HUDEP-2 (cell line): ENCODE results near the gene POLA1.
"Not testable (repeated sequence)": the region's sequence is repeated elsewhere in the genome, so short reads cannot be mapped to it uniquely, and the experiment has no call there.

Source experiments
- DNase-seq, 76 experiments: peaks; one replicate each; lab custom pipeline; 2025; ENCODE audit not compliant: unreplicated experiment in 76 of 76; lab: John Stamatoyannopoulos, UW

The POLA1 gene, protein sequence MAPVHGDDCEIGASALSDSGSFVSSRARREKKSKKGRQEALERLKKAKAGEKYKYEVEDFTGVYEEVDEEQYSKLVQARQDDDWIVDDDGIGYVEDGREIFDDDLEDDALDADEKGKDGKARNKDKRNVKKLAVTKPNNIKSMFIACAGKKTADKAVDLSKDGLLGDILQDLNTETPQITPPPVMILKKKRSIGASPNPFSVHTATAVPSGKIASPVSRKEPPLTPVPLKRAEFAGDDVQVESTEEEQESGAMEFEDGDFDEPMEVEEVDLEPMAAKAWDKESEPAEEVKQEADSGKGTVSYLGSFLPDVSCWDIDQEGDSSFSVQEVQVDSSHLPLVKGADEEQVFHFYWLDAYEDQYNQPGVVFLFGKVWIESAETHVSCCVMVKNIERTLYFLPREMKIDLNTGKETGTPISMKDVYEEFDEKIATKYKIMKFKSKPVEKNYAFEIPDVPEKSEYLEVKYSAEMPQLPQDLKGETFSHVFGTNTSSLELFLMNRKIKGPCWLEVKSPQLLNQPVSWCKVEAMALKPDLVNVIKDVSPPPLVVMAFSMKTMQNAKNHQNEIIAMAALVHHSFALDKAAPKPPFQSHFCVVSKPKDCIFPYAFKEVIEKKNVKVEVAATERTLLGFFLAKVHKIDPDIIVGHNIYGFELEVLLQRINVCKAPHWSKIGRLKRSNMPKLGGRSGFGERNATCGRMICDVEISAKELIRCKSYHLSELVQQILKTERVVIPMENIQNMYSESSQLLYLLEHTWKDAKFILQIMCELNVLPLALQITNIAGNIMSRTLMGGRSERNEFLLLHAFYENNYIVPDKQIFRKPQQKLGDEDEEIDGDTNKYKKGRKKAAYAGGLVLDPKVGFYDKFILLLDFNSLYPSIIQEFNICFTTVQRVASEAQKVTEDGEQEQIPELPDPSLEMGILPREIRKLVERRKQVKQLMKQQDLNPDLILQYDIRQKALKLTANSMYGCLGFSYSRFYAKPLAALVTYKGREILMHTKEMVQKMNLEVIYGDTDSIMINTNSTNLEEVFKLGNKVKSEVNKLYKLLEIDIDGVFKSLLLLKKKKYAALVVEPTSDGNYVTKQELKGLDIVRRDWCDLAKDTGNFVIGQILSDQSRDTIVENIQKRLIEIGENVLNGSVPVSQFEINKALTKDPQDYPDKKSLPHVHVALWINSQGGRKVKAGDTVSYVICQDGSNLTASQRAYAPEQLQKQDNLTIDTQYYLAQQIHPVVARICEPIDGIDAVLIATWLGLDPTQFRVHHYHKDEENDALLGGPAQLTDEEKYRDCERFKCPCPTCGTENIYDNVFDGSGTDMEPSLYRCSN (N-terminal part only)

GRCh38 chrX:24693453-24694202, at the start of gene POLA1:
POLA1 (plus strand) TSS chrX:24693918; CDS start chrX:24693962, 44 bp downstream.
- DNase-seq: peak; percentile 10 to 92 (median 82)

- peak in 1 of 76 experiments; percentile 1 for DNase-seq
Observed at GRCh38 chrX:24646006-24646405, 47.7 kb upstream of the POLA1 start.

DNA sequence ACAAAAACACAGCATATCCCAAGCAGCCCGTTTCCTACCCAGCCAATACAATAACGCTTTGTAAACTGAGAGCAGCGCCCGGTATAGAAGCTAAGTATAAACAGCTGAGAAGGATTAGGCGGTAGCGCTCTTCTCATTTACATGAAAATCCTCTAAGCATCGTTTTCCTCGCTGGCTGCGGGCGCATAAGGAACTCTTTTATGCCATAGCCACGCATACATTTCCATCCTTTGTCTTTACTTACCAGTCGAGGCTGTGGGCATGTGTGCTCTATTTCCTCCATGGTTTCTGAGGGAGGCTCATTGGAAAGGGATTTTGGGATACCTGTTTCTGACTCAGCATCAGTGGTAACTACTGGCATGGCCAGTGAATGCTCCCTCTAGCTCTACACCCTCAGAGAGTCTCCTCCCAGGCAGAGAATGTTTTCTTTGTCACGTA, 47.0 kb upstream of the POLA1 start:
- peak in 4 of 76 experiments; percentile 0 to 20 (median 7) for DNase-seq

GRCh38 chrX:24647257-24648058, 46.3 kb upstream of the POLA1 start, which contains the start of gene PCYT1B:
PCYT1B (minus strand) TSS chrX:24647347; CDS start chrX:24647105, 242 bp downstream.
- DNase-seq: peak in 75 of 76 experiments; percentile 6 to 81 (median 62)

DNA sequence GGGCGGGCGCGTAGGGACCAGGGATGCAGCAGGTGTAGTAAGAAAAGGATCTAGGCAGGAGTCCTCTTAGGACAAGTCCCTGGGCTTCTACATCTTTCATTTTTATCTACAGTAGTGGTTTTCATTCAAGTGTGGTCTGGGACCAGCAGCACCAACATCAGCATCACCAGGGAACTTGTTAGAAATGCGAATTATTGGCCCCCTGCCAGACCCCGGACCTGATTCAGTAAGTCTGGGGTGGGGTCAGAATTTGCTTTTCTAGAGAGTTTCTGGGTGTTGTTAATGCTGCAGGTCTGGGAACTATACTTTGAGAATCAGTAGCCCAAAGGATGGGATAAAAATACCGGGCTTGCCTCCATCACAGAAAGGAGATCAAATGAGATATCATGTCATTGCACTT, 45.2 kb upstream of the POLA1 start:
- DNase-seq: no peak

GRCh38 chrX:24651783-24652182, 41.9 kb upstream of the POLA1 start:
- no peak for DNase-seq

GRCh38 chrX:24655679-24656078, 38.0 kb upstream of the POLA1 start:
- DNase-seq: not testable (repeated sequence)

DNA sequence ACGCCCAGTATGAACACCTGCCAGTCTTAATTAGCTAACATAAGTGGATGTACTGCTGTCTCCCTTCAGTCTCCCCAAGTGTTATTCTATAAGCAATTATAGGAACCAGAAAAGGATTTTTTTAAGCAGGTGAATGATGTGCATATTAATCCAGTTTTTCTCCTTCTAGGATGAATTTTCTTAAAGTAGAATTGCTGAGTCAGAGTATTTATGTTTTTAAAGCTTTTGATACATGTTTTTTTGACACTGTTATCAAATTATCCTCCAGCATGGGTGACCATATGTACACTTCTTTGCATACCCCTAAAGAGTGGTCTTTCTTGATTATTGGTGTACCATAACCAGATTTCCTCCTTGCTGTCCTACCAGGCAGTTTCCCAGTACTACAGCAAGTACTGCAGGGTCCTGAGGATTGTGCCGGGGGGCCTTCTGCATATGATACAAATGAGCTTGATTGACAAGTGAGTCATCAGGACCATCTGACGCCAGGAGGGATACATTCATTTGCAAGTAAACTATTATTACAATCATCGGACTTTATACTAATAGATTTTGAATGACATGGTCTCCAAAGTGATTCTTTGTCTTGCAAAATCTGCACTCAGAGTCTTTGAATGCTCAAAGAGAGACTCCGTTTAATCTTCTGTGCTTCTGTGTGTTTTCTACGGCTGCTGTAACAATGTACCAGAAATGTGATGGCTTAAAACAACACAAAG, 35.9 kb upstream of the POLA1 start:
- no peak for DNase-seq

DNA sequence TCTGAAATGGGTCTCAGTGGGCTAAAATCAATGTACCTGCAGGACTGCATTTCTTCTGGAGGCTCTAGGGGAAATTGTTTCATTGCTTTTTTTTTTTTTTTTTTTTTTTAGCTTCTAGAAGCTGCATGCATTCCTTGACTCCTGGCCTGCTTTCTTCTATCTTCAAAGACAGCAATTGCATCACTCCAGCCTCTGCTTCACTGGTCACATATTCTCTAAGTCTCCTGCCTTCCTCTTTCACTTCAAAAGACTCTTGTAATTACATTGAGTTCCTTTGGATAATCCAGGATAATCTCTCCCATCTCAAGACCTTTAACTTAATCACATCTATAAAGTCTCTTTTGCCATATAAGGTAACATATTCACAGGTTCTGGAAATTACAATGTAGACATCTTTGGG, 35.3 kb upstream of the POLA1 start:
- DNase-seq: no peak

- DNase-seq: no peak
Observed at GRCh38 chrX:24659106-24659505, 34.6 kb upstream of the POLA1 start.

GRCh38 chrX:24659646-24660045, 34.1 kb upstream of the POLA1 start:
- no peak for DNase-seq

DNA sequence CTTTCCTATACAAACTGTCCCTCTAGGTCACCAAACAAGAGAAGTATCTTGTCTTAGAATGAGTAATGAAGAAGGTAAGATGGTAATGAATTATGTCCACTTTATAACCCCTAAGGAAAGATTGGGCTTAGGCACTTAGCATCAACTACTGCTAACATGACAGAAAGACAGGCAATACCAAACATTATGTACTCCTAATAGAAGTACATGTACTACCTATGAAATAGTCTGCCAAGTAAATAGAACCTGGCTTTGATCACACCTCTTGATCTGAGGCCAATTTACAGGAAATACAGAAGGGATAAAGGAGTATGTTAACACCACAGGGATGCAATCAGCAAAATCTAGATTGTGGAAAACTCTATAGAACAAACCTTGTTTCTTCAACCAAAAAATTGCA, 32.4 kb upstream of the POLA1 start:
- no peak for DNase-seq

DNA sequence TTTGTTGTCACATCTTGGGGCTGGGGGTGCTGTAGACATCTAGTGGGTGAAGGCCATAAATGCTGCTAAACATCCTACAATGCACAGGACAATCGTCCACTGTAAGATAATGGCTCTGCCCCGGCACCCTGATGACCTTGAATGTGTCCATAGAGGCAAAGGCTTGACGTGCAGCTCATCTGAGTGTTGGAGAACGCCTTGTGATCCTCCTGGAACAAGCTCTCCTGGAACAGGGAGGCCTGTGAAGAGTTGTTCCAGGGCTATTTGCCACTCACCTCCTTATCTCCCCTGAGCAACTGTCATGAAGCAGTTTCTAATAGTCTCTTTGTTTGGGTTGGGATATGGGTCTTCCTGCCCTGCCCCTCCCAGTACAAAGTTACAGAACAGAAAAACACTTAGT, 31.4 kb upstream of the POLA1 start:
- peak in 3 of 76 experiments; percentile 1 for DNase-seq

- DNase-seq: no peak
Observed at GRCh38 chrX:24668111-24668510, 25.6 kb upstream of the POLA1 start.

DNA sequence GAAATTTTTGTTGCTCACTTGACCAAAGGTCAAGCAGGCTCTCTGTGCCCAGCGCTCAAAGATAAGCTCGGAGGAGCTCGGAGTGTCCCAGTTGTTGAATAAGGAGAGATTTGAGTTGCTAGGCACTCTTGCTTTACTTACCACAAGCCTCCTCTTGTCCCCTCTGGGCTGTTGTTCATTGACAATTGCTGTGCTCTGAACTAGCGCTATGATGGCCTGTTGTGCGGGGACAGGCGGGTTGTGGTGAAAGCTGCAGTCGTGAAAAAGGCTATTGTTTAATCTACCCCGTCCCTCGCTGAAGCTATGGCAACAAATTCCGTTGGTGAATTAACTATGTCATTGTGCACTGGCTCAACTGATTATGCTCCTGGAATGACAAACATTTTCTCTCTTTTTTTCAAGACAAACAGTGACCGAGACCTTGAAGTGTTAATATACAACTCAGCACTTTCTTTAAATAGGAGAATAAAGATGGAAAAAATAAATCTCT, 21.0 kb upstream of the POLA1 start:
- no peak for DNase-seq

DNA sequence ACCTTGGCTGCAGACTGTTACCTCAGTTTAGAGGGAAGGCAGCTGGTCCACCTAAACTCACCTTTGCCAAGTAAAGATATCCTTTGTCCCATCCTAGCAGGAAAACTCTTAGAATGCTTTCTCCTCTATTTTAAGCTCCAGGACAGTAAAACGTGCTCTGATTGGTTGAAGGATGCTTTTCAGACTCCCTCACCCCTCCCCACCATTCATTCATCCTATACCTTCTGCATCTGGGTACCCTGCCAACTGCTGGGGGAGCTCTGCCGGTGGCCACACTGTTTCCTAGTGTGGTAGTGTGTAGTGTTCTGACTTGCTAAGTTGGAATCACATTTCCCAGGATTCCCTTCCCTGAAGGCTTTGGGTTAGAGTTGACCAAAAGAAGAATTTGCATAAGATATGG, 20.3 kb upstream of the POLA1 start:
- no peak for DNase-seq

DNA sequence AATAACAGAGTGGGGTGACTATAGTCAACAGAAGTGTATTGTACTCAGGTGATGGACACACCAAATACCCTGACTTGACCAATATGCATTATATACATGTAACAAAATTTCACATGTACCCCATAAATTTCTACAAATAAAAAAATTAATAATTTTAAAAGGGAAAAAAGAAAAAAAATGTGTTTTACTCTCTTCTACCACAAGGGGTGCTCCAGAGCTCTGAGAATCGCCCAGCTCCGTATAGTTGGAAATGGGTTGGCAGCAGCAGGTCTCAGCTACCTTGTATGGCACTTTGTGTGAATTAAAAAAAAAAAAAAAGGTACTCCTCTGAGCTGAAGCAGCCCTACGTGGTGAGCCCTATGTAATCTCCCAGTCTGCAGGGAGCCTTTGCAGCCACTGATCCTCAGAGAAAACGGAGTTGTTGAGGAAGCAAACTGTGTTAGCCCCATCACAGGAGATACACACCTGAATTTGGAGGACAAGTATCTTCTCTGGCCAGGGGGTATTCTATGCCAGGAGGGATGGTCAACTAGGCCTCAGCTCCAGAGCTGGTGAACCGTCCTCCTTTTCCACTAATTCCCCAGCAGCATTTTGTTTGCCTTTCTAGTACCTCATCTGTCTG, 17.2 kb upstream of the POLA1 start:
- peak in 1 of 76 experiments; percentile 1 for DNase-seq
